ENCODE data around the gene DGKG.

The DGKG gene

DNA sequence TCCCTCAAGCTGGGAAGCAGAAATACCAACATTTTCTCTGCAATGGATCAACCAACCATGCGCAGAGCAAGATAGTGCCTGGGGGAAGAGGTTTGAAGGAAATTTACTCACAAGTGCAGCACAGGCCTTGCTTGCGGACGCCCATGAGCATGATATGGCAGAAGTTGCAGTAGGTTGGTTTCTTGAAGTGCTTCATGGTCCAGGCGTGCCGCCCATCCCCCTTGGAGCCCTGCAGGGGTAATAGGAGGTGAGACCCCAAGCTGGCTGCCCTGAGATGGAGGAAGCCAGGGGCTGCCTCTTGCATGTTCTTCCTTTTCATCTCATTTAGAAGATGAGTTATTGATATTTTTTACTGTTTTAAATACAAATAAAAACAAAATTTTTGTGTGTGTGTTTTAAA is 86.6 kb downstream of the DGKG start:
- H3K4me3 ChIP-seq: no peak overlapping the region
- TF ChIP-seq, protein P1, sequence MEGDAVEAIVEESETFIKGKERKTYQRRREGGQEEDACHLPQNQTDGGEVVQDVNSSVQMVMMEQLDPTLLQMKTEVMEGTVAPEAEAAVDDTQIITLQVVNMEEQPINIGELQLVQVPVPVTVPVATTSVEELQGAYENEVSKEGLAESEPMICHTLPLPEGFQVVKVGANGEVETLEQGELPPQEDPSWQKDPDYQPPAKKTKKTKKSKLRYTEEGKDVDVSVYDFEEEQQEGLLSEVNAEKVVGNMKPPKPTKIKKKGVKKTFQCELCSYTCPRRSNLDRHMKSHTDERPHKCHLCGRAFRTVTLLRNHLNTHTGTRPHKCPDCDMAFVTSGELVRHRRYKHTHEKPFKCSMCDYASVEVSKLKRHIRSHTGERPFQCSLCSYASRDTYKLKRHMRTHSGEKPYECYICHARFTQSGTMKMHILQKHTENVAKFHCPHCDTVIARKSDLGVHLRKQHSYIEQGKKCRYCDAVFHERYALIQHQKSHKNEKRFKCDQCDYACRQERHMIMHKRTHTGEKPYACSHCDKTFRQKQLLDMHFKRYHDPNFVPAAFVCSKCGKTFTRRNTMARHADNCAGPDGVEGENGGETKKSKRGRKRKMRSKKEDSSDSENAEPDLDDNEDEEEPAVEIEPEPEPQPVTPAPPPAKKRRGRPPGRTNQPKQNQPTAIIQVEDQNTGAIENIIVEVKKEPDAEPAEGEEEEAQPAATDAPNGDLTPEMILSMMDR (IDR thresholded peaks at IDR 0.05): no peak
- intact Hi-C loops (cut with DNase I; ENCODE audit: low total_unique reads): loop anchor here (5.0 kb wide), 1 partner anchor 87 kb away; the partner anchor contains the start of gene DGKG
- H3K27ac ChIP-seq: no peak overlapping the region
- H3K9me3 ChIP-seq: no peaks in the 10 kb centered on the region
- DNase-seq: no peak
- peaks cover 14 to 25% (median 19%) of the 10 kb centered on the region in 3 donors for H3K36me3 ChIP-seq
- no peaks in the 10 kb centered on the region for H3K27me3 ChIP-seq
- no peaks in the 10 kb centered on the region for H3K4me1 ChIP-seq

- TF ChIP-seq, protein P1 (IDR thresholded peaks at IDR 0.05): no peak
- no peak for DNase-seq
- Histone ChIP-seq H3K4me1 (no peaks in the 10 kb centered on the region), H3K36me3 (peaks cover 14 to 22% (median 16%) of the 10 kb centered on the region in 3 donors), H3K27me3 (no peaks in the 10 kb centered on the region), H3K9me3 (no peaks in the 10 kb centered on the region), H3K27ac (no peak overlapping the region), H3K4me3 (no peak overlapping the region)
- intact Hi-C loops (cut with DNase I; ENCODE audit: low total_unique reads): no loop called here
Measured at GRCh38 chr3:186273586-186273985, 88.4 kb downstream of the DGKG start.

DNA sequence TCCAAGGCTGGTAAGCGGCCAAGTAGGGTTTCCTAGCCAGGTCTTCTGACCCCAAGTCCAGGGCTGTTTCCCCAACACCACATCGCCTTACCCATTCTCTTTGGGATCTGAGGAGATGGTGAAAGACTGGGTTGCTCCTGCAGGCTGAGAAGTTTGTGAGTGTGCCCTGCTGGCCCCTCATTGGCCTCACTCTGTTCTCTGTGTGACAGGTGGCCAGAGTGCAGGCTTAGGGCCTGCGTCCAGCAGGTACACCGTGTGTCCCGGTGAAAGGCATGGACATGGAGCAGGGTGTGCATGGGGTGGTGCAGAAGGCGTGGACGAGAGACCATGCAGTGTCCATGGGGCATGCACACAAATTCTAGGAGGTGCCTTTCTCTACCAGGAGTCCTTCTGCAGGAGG is 91.3 kb downstream of the DGKG start:
- H3K27ac ChIP-seq: no peak overlapping the region
- intact Hi-C loops (cut with DNase I; ENCODE audit: low total_unique reads): no loop called here
- H3K4me3 ChIP-seq: no peak overlapping the region
- H3K4me1 ChIP-seq: no peaks in the 10 kb centered on the region
- no peaks in the 10 kb centered on the region for H3K27me3 ChIP-seq
- no peak for DNase-seq
- H3K9me3 ChIP-seq: no peaks in the 10 kb centered on the region
- TF ChIP-seq, protein P1 (IDR thresholded peaks at IDR 0.05): no peak
- H3K36me3 ChIP-seq: peaks cover 4 to 30% (median 18%) of the 10 kb centered on the region in 3 donors

DNA sequence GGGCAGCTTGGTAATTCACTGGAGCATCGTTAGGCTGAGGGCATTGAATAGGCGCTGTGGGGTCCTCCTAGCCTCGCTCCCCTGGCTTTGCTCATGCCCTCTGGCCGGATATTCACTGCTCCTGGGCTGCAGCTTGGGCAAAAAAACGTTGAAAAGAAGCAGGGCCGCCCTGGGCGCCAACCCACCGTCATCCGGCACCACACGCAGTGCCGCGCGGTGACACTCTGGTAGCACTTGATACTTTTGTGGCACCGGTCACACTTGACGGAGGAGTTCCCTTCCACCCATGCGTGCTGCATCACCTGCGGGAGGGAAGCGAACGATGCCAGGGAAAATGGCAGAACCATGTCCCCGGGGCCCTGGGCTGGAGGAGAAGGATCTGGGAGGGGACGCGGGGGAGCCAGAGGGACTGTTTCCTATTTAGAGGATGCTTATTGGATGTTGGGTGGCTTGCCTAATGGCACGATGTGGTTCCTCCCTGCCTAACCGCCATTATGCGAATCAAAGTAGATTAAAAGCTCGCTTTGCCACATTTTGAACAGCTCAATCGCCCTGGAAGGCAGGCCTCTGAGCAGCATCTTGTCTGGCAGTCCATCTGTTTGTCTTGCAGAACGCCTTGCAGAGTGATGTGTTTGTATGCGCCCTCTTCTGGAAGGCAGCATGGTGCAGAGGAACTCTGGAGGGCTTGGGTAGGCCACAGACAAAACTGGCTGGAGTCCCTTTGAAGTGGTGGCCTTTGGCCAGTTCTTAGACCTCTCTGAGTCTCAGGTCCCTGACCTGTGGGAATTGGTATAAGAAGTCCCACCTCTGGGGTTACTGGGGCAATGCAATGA is 93.2 kb downstream of the DGKG start:
- TF ChIP-seq, protein P1 (IDR thresholded peaks at IDR 0.05): no peak

GRCh38 chr3:186267758-186268157 is 94.3 kb downstream of the DGKG start:
- Histone ChIP-seq H3K27ac (no peak overlapping the region), H3K4me3 (no peak overlapping the region), H3K4me1 (no peaks in the 10 kb centered on the region), H3K36me3 (peaks cover 0 to 23% (median 18%) of the 10 kb centered on the region in 3 donors), H3K9me3 (no peaks in the 10 kb centered on the region), H3K27me3 (no peaks in the 10 kb centered on the region)
- TF ChIP-seq, protein P1 (IDR thresholded peaks at IDR 0.05): no peak
- DNase-seq: no peak
- intact Hi-C loops (cut with DNase I; ENCODE audit: low total_unique reads): no loop called here

More for the DNA sequence above, 93.2 kb downstream of the DGKG start:
- H3K9me3 ChIP-seq: no peaks in the 10 kb centered on the region
- no peak for DNase-seq
- no peaks in the 10 kb centered on the region for H3K4me1 ChIP-seq
- no peaks in the 10 kb centered on the region for H3K27me3 ChIP-seq
- peaks cover 0 to 23% (median 18%) of the 10 kb centered on the region in 3 donors for H3K36me3 ChIP-seq
- intact Hi-C loops (cut with DNase I; ENCODE audit: low total_unique reads): no loop called here
- H3K4me3 ChIP-seq: no peak overlapping the region
- H3K27ac ChIP-seq: no peak overlapping the region

Data from tibial artery (tissue), 4 donors.